GM23338 (cell line): ENCODE measurements around the gene CCR5. TPM values are rescaled to one million over a fixed set of nuclear protein-coding genes. Genes with fewer than 3 reads are reported as not detected.

Experiments
- ATAC-seq: fragments of 200-7000 bp; cut with Tn5 transposase; 3 replicates; pipeline ENCODE4 v1.9.1; 2020
- DNase-seq: peaks from one replicate; pipeline ENCODE4 v3.0.0-alpha.2; 2015; ENCODE audit warnings: low spot score
- H2AFZ ChIP-seq: fragments of 200-600 bp; sonication (generic); 2 replicates; pipeline ENCODE4 v1.8.0; 2016; ENCODE audit warnings: antibody characterized with exemption, mild to moderate bottlenecking, moderate library complexity
- H3F3A ChIP-seq: fragments of 200-600 bp; sonication (generic); replicated peaks from 2 replicates; pipeline ENCODE4 v1.8.0; 2017; ENCODE audit warnings: antibody characterized with exemption, mixed run types, low read depth
- H3K27ac ChIP-seq: fragments of 200-600 bp; sonication (generic); 2 replicates; pipeline ENCODE4 v1.6.1; 2016; ENCODE audit warnings: low read depth
- H3K27me3 ChIP-seq: fragments of 200-600 bp; sonication (generic); 2 replicates; pipeline ENCODE4 v1.8.0; 2016; ENCODE audit warnings: mild to moderate bottlenecking, mixed run types, moderate library complexity; ENCODE audit not compliant: insufficient read depth
- H3K36me3 ChIP-seq: fragments of 200-600 bp; sonication (generic); 2 replicates; pipeline ENCODE4 v1.8.0; 2016; ENCODE audit warnings: mild to moderate bottlenecking; ENCODE audit not compliant: insufficient read depth
- H3K4me1 ChIP-seq: fragments of 200-600 bp; sonication (generic); 2 replicates; pipeline ENCODE4 v1.8.0; 2016; ENCODE audit warnings: mild to moderate bottlenecking, moderate library complexity; ENCODE audit not compliant: insufficient read depth
- H3K4me2 ChIP-seq: fragments of 200-600 bp; sonication (generic); 2 replicates; pipeline ENCODE4 v1.7.1; 2017; ENCODE audit warnings: mixed run types
- H3K4me3 ChIP-seq: fragments of 200-600 bp; sonication (generic); 2 replicates; pipeline ENCODE4 v1.6.1; 2016; ENCODE audit warnings: mixed run types
- H3K79me2 ChIP-seq: fragments of 200-600 bp; sonication (generic); replicated peaks from 2 replicates; pipeline ENCODE4 v1.8.0; 2017; ENCODE audit warnings: mild to moderate bottlenecking; ENCODE audit not compliant: insufficient read depth
- H3K9me2 ChIP-seq: fragments of 200-600 bp; sonication (generic); 2 replicates; pipeline ENCODE4 v1.8.0; 2017; ENCODE audit not compliant: insufficient read depth
- H4K20me1 ChIP-seq: fragments of 200-600 bp; sonication (generic); replicated peaks from 2 replicates; pipeline ENCODE4 v1.8.0; 2017; ENCODE audit warnings: mild to moderate bottlenecking; ENCODE audit not compliant: insufficient read depth
- H3K27ac Mint-ChIP-seq: 2 replicates; pipeline ENCODE4 v1.8.0; 2020; ENCODE audit warnings: inconsistent platforms, mild to moderate bottlenecking, moderate library complexity, mixed read lengths
- H3K27me3 Mint-ChIP-seq: 3 replicates; pipeline ENCODE4 v1.8.0; 2022; ENCODE audit warnings: low read depth, mild to moderate bottlenecking, moderate library complexity, mixed read lengths, inconsistent platforms; ENCODE audit not compliant: insufficient read depth, poor library complexity
- H3K36me3 Mint-ChIP-seq: 3 replicates; pipeline ENCODE4 v1.8.0; 2021; ENCODE audit warnings: low read depth, mild to moderate bottlenecking, inconsistent platforms, moderate library complexity, mixed read lengths
- H3K4me1 Mint-ChIP-seq: 3 replicates; pipeline ENCODE4 v1.8.0; 2020; ENCODE audit warnings: mild to moderate bottlenecking, inconsistent platforms, mixed read lengths
- H3K4me3 Mint-ChIP-seq: 3 replicates; pipeline ENCODE4 v1.8.0; 2021; ENCODE audit warnings: moderate library complexity, mild to moderate bottlenecking, inconsistent platforms, mixed read lengths
- H3K9me3 Mint-ChIP-seq: 3 replicates; pipeline ENCODE4 v1.8.0; 2020; ENCODE audit warnings: moderate library complexity, mild to moderate bottlenecking, inconsistent platforms, mixed read lengths
- CREB1 ChIP-seq: fragments of 250-450 bp; sonication (Bioruptor Pico); IDR thresholded peaks from 2 replicates; pipeline ENCODE4 v1.5.0; 2020; ENCODE audit warnings: low read depth, mild to moderate bottlenecking, moderate library complexity
- EZH2 ChIP-seq: fragments of 200-600 bp; sonication (generic); IDR thresholded peaks from one replicate; pipeline ENCODE4 v1.8.0; 2017; ENCODE audit warnings: antibody characterized with exemption, mild to moderate bottlenecking, low read depth; ENCODE audit not compliant: unreplicated experiment
- EZH2phosphoT487 ChIP-seq: fragments of 200-600 bp; sonication (generic); IDR thresholded peaks from one replicate; pipeline ENCODE4 v1.8.1; 2018; ENCODE audit warnings: antibody characterized with exemption; ENCODE audit not compliant: unreplicated experiment
- JUNB ChIP-seq: IDR thresholded peaks from one replicate; pipeline ENCODE4 v1.6.1; 2016; ENCODE audit warnings: antibody characterized with exemption; ENCODE audit not compliant: unreplicated experiment
- NANOG ChIP-seq: IDR thresholded peaks from 2 replicates; pipeline ENCODE4 v1.6.1; 2016; ENCODE audit warnings: antibody characterized with exemption, borderline replicate concordance
- POLR2AphosphoS5 ChIP-seq: IDR thresholded peaks from 2 replicates; pipeline ENCODE4 v1.6.1; 2016; ENCODE audit warnings: antibody characterized with exemption, low read depth
- STAT1 ChIP-seq: IDR thresholded peaks from one replicate; pipeline ENCODE4 v1.6.1; 2016; ENCODE audit warnings: antibody characterized with exemption; ENCODE audit not compliant: unreplicated experiment
- ZNF114 ChIP-seq: fragments of 250-450 bp; sonication (Bioruptor Pico); IDR thresholded peaks from 2 replicates; pipeline ENCODE4 v1.5.0; 2020; ENCODE audit warnings: mild to moderate bottlenecking, moderate library complexity
- ZNF331 ChIP-seq: fragments of 250-450 bp; sonication (Bioruptor Pico); IDR thresholded peaks from 2 replicates; pipeline ENCODE4 v1.5.0; 2020; ENCODE audit warnings: low read depth, mild to moderate bottlenecking, moderate library complexity
- polyA plus RNA-seq: library from polyadenylated mRNA; unstranded; fragments of >200 nt; fragmentation: Nextera tagmentation; extraction: Ambion mirVana; gene quantifications from 2 replicates; pipeline ENCODE4 v1.2.1, GENCODE V29; 2016
- total RNA-seq: library from RNA; depleted of rRNA; stranded (reverse); fragments of >200 nt; shearing (Covaris generic); gene quantifications from 2 replicates; pipeline ENCODE4 v1.2.3, GENCODE V29; 2014
- TF ChIP-seq, protein P1 (sequence below): IDR thresholded peaks from 2 replicates; pipeline ENCODE4 v1.6.1; 2016; ENCODE audit warnings: antibody characterized with exemption
- TF ChIP-seq, protein P2 (sequence below): fragments of 250-450 bp; sonication (Bioruptor Pico); IDR thresholded peaks from 2 replicates; pipeline ENCODE4 v1.5.0; 2020; ENCODE audit warnings: mild to moderate bottlenecking, moderate library complexity
- TF ChIP-seq, protein P3 (sequence below): IDR thresholded peaks from one replicate; pipeline ENCODE4 v1.6.1; 2018; ENCODE audit warnings: antibody characterized with exemption; ENCODE audit not compliant: unreplicated experiment
- TF ChIP-seq, protein P4 (sequence below), 2 experiments: fragments of 200-600 bp in 1 of 2; sonication (generic) in 1 of 2; conservative IDR thresholded peaks; 2 replicates each; pipeline versions ENCODE4 v1.5.1 to v1.6.1; 2016 to 2017; ENCODE audit warnings: antibody characterized with exemption in 2 of 2, low read depth in 2 of 2, mild to moderate bottlenecking in 2 of 2, moderate library complexity in 1 of 2

CCR5 gene
- total and polyA plus RNA-seq, 2 experiments from 2014 or later: not detected

DNA sequence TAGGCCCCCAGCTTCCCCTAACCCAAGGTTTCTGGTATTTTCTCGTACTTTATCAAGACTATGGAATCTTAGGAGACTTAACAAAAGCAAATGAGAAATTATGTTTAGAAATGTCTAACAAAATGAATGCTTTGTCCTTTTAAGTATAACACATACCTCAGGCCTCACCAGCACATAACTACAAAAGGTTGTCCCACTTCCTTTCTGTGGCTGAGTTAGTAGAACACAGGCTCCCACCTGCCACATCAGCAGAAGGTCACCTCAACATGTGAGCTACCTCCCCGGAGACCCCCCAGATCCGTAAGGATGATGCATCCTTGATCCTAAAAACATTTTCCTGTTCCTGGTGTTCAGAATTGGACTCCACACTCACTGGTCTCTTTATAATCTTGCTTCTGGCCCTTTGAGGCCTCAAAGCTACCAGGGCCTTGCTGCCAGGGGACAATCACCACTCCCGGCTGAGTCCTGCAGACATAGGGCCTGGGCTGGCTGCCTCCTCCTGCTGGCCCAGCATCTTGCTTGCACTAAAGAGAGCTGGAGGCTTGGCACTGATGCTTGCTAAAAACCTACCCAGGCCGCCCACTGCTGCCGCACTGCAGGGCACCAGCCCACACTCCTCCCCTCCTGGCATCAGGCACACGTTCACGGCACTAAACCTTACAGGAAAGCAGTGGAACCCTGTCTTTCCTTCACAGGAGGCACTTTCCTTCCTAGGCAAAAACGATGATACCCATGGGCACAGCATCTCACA lies 39.2 kb downstream of the CCR5 start:
- no peaks in the 10 kb centered on the region for H3F3A ChIP-seq
- no peaks in the 10 kb centered on the region for H3K79me2 ChIP-seq
- H3K4me2 ChIP-seq: no peak overlapping the region
- no peaks in the 10 kb centered on the region for H3K4me1 ChIP-seq
- Mint-ChIP-seq H3K27me3 (peaks cover 4% of the 10 kb centered on the region), H3K4me3 (no peak overlapping the region), H3K9me3 (no peaks in the 10 kb centered on the region), H3K27ac (no peak overlapping the region), H3K4me1 (no peaks in the 10 kb centered on the region; the same call in 2 of the 3 replicates), H3K36me3 (no peaks in the 10 kb centered on the region)
- H3K4me3 ChIP-seq: no peak overlapping the region
- H3K27me3 ChIP-seq: no peaks in the 10 kb centered on the region
- H2AFZ ChIP-seq: no peak overlapping the region
- H3K9me2 ChIP-seq: no peaks in the 10 kb centered on the region
- no peak for DNase-seq
- H4K20me1 ChIP-seq: no peaks in the 10 kb centered on the region
- no peak for ATAC-seq
- no peaks in the 10 kb centered on the region for H3K36me3 ChIP-seq
- TF ChIP-seq, protein P1, sequence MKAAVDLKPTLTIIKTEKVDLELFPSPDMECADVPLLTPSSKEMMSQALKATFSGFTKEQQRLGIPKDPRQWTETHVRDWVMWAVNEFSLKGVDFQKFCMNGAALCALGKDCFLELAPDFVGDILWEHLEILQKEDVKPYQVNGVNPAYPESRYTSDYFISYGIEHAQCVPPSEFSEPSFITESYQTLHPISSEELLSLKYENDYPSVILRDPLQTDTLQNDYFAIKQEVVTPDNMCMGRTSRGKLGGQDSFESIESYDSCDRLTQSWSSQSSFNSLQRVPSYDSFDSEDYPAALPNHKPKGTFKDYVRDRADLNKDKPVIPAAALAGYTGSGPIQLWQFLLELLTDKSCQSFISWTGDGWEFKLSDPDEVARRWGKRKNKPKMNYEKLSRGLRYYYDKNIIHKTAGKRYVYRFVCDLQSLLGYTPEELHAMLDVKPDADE: no peak
- TF ChIP-seq EZH2: no peak
- TF ChIP-seq NANOG: no peak
- TF ChIP-seq, protein P2, sequence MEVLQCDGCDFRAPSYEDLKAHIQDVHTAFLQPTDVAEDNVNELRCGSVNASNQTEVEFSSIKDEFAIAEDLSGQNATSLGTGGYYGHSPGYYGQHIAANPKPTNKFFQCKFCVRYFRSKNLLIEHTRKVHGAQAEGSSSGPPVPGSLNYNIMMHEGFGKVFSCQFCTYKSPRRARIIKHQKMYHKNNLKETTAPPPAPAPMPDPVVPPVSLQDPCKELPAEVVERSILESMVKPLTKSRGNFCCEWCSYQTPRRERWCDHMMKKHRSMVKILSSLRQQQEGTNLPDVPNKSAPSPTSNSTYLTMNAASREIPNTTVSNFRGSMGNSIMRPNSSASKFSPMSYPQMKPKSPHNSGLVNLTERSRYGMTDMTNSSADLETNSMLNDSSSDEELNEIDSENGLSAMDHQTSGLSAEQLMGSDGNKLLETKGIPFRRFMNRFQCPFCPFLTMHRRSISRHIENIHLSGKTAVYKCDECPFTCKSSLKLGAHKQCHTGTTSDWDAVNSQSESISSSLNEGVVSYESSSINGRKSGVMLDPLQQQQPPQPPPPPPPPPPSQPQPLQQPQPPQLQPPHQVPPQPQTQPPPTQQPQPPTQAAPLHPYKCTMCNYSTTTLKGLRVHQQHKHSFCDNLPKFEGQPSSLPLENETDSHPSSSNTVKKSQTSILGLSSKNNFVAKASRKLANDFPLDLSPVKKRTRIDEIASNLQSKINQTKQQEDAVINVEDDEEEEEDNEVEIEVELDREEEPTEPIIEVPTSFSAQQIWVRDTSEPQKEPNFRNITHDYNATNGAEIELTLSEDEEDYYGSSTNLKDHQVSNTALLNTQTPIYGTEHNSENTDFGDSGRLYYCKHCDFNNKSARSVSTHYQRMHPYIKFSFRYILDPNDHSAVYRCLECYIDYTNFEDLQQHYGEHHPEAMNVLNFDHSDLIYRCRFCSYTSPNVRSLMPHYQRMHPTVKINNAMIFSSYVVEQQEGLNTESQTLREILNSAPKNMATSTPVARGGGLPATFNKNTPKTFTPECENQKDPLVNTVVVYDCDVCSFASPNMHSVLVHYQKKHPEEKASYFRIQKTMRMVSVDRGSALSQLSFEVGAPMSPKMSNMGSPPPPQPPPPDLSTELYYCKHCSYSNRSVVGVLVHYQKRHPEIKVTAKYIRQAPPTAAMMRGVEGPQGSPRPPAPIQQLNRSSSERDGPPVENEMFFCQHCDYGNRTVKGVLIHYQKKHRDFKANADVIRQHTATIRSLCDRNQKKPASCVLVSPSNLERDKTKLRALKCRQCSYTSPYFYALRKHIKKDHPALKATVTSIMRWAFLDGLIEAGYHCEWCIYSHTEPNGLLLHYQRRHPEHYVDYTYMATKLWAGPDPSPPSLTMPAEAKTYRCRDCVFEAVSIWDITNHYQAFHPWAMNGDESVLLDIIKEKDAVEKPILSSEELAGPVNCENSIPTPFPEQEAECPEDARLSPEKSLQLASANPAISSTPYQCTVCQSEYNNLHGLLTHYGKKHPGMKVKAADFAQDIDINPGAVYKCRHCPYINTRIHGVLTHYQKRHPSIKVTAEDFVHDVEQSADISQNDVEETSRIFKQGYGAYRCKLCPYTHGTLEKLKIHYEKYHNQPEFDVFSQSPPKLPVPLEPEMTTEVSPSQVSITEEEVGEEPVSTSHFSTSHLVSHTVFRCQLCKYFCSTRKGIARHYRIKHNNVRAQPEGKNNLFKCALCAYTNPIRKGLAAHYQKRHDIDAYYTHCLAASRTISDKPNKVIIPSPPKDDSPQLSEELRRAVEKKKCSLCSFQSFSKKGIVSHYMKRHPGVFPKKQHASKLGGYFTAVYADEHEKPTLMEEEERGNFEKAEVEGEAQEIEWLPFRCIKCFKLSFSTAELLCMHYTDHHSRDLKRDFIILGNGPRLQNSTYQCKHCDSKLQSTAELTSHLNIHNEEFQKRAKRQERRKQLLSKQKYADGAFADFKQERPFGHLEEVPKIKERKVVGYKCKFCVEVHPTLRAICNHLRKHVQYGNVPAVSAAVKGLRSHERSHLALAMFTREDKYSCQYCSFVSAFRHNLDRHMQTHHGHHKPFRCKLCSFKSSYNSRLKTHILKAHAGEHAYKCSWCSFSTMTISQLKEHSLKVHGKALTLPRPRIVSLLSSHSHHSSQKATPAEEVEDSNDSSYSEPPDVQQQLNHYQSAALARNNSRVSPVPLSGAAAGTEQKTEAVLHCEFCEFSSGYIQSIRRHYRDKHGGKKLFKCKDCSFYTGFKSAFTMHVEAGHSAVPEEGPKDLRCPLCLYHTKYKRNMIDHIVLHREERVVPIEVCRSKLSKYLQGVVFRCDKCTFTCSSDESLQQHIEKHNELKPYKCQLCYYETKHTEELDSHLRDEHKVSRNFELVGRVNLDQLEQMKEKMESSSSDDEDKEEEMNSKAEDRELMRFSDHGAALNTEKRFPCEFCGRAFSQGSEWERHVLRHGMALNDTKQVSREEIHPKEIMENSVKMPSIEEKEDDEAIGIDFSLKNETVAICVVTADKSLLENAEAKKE (CRISPR knock-in tag): no peak
- TF ChIP-seq JUNB: no peak
- TF ChIP-seq ZNF331 (CRISPR knock-in tag): no peak
- TF ChIP-seq, protein P3, sequence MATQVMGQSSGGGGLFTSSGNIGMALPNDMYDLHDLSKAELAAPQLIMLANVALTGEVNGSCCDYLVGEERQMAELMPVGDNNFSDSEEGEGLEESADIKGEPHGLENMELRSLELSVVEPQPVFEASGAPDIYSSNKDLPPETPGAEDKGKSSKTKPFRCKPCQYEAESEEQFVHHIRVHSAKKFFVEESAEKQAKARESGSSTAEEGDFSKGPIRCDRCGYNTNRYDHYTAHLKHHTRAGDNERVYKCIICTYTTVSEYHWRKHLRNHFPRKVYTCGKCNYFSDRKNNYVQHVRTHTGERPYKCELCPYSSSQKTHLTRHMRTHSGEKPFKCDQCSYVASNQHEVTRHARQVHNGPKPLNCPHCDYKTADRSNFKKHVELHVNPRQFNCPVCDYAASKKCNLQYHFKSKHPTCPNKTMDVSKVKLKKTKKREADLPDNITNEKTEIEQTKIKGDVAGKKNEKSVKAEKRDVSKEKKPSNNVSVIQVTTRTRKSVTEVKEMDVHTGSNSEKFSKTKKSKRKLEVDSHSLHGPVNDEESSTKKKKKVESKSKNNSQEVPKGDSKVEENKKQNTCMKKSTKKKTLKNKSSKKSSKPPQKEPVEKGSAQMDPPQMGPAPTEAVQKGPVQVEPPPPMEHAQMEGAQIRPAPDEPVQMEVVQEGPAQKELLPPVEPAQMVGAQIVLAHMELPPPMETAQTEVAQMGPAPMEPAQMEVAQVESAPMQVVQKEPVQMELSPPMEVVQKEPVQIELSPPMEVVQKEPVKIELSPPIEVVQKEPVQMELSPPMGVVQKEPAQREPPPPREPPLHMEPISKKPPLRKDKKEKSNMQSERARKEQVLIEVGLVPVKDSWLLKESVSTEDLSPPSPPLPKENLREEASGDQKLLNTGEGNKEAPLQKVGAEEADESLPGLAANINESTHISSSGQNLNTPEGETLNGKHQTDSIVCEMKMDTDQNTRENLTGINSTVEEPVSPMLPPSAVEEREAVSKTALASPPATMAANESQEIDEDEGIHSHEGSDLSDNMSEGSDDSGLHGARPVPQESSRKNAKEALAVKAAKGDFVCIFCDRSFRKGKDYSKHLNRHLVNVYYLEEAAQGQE: no peak
- TF ChIP-seq, protein P4, sequence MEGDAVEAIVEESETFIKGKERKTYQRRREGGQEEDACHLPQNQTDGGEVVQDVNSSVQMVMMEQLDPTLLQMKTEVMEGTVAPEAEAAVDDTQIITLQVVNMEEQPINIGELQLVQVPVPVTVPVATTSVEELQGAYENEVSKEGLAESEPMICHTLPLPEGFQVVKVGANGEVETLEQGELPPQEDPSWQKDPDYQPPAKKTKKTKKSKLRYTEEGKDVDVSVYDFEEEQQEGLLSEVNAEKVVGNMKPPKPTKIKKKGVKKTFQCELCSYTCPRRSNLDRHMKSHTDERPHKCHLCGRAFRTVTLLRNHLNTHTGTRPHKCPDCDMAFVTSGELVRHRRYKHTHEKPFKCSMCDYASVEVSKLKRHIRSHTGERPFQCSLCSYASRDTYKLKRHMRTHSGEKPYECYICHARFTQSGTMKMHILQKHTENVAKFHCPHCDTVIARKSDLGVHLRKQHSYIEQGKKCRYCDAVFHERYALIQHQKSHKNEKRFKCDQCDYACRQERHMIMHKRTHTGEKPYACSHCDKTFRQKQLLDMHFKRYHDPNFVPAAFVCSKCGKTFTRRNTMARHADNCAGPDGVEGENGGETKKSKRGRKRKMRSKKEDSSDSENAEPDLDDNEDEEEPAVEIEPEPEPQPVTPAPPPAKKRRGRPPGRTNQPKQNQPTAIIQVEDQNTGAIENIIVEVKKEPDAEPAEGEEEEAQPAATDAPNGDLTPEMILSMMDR (conservative IDR thresholded peaks at IDR 0.05; ENCODE audit: low read depth in 2 of 2): no peak
- TF ChIP-seq CREB1: no peak
- TF ChIP-seq EZH2phosphoT487: no peak
- no peak for TF ChIP-seq POLR2AphosphoS5
- no peak for TF ChIP-seq STAT1
- no peak for TF ChIP-seq ZNF114 (CRISPR knock-in tag)
- no peak overlapping the region for H3K27ac ChIP-seq
